Midbrain (tissue), 1 donor: Measurements from ENCODE around the gene FALEC.
A peak's percentile ranks its signal among the peaks of the same experiment; 100 is the strongest.

ENCODE experiments used
- DNase-seq: peaks from one replicate; lab custom pipeline; 2025; lab: John Stamatoyannopoulos, UW

The FALEC gene

DNA sequence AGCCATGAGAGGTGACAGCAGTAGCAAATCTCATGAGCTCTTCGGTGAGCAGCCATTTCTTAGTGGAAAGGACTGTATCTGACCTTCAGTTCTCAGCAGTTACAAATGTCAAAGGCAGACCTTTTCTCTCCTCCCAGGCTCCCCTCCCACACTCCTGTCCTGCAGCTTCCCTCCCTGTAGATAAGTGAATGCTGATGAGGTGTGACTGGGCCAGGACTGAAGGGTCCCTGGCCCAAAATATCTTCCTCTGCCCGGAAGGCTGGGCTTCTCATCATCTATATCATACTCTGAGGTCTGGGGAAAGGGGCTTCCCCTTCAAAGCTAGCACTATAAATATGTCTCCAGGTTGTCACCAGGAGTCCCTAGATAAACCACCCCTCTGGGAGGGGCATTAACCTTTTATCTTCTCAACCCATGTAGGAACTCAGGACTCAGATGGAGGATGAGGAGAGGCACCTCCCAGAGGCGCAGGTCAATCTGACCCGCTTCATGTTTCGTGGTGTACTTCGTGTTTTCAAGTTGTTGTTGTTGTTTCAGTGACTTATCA is 30.0 kb downstream of the FALEC start:
- no peak for DNase-seq

DNA sequence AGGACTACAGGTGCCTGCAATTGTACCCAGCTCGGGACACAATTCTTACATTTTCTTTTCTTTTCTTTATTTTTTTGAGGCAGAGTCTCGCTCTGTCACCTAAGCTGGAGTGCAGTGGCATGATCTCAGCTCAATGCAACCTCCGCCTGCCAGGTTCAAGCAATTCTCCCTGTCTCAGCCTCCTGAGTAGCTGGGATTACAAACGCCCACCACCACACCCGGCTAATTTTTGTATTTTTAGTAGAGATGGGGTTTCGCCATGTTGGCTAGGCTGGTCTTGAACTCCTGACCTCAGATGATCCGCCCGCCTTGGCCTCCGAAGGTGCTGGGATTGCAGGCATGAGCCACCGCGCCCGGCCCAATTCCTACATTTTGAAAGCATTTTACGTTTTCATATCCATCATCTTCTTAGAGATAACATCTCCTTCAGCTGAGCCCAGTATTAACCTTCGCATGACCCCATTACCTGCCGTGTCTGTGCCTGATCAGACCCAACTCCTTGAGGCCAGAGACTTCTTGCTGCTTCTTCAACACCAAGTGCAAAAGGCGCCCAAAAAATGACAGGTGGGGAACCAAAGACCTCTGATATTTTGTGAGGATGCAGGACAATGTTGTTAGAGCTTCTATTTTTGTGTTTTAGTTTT is 30.9 kb downstream of the FALEC start:
- no peak for DNase-seq

DNA sequence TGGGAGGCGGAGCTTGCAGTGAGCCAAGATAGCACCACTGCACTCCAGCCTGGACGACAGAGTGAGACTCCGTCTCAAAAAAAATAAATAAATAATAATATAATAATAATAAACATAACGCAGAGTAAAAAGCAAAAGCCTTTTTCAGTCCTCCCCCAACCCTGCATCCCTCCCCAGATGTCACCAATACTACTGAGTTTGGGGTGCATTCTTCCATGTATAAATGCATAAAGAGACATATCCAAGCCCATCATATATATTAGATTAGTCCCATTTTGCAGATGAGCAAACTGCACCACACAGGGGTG is 32.7 kb downstream of the FALEC start:
- DNase-seq: no peak

DNA sequence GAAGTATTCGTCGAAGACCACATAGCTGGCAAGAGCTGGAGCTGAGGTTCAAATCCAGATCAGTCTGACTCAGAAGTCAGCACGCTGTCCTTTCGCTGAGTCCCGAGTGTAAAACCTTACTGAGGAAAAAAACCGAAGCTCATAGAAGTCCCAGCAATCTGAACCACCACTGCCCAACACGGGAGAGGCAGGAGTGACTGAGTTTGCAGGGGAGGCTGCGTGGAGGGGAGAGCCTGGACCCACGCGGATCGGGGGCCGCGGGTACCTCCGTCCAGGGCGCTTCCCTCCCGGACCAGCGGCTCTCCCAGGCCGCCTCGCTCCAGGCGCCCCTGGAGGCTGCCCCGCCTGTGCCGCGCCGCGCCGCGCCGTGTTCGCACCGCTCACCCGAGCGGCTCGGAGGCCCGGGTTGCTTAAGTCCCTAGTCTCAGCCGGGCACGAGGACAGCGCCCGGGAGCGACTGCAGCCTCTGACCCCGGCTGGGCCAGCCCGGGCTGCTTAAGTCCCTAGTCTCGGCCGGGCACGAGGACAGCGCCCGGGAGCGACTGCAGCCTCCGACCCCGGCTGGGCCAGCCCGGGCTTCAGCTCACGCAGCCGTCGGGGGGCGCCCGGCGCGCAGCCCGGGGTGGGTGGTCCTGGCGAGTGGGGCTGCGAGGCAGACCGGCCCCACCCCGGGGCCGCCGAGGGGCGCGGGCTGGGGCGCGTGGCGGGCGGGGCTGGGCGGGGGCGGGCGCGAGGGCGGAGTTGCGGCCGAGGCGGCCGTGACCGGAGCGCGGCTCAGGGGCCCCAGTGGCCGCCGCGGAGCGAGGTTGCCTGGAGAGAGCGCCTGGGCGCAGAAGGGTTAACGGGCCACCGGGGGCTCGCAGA is 33.3 kb downstream of the FALEC start, which contains the start of gene ADAMTSL4:
TSS of gene ADAMTSL4 (plus strand) at position 777 of the 864 bp plus-strand sequence. CDS start 2,881 bp downstream, outside the sequence.
- DNase-seq: peak; percentile 21

DNA sequence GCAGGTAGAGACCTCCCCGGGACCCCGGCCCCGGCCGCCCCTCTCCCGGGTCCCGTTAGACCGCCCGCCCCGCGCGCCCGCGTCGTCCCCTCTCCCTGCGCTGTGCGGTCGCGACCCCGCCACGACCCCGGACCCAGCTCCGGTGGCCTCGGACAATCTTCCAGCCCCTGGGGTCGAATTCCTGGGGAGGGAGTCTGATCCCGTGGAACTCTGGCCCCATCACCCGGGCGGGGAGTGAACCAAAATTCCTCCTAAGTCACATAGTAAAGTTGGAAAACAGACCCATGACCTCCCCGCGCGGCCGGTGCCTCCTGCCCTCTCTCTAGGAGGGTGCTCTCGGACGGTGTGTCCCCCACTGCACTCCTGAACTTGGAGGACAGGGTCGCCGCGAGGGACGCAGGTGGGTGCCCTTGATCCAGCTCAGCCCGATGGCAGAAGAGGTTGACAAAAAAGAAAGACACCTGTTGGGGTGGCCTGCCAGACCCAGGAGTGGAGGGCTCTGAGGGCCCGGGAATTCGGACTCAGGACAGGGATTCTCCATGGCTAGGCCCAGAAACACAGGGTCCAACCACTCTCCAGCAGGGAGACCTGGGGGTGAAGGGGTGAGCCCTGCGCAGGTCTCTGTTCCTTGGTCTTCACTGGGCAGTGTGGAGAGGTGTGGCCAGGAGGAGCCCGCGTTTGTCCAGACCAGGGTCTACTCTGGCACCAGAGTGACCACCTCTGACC is 34.1 kb downstream of the FALEC start:
- DNase-seq: no peak

DNA sequence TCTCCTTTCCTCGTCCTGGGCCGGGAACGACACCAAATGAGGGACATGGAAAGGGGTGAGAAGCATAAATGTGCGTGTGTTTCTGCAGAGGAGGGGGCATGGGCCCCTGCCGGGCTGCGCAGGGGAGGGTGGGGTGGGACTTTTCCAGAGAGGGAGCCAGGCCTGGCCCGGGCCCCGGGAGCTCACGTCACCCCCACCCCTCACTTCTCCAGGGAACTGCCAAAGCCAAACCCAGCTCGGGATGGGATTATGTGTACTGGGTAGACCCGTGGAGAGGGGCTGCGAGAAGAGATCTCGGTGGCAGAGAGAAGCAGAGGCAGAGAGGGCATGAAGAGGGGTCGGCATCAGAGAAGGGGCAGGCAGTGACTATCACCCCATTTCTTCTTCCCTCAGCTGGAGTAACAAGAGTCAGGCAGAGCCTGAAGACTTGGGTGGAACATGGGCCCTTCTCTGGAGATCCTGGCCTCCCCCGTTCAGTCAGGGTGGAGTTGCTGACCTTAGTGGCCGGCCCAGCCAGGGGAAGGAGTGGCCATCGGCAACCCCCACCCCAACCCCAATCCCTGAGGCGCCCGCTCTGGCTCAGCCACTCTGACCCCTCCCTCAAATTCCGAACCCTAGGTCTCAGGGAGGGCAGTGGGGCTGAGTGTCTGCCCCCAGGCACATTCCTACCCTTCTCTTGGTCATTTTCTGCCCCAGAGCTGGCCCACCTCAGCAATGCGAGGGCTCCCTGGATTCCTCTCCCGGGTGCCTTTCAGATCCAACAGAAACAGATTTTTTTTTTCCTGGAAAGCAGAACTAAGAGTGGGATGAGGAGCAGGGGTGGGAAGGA is 34.9 kb downstream of the FALEC start:
- DNase-seq: no peak

DNA sequence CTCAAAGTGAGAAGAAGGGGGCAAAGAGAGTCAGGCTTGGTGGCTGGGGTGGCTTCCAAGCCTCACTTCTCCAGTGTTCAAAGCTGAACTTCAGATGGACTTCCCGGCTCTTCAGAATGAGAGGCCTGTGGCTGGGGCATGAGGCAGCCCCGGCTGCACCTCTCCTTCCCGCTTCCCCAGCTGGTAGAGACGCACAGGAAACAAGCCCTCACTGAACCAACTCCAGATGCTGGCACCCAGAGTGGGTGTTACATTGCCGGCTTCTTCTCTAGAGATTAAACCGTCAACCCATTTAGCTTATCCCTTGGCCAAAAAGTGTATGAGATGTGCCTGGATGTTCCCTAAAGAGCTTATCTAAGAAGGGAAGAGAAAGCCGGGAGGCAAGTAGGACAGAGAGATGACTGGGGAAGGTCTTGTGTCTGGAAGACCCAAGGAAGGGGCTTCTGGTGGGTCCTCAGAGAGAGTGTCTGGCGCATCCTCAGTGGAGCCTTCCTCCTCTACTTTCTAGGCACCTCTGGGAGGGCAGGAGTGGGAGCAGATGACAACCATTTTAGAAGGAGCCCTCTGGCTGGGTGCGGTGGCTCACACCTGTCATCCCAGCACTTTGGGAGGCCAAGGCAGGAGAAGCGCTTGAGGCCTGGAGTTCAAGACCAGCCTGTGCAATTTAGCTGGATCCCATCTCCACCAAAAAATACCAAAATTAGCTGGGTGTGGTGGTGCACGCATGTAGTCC is 35.7 kb downstream of the FALEC start:
- no peak for DNase-seq

DNA sequence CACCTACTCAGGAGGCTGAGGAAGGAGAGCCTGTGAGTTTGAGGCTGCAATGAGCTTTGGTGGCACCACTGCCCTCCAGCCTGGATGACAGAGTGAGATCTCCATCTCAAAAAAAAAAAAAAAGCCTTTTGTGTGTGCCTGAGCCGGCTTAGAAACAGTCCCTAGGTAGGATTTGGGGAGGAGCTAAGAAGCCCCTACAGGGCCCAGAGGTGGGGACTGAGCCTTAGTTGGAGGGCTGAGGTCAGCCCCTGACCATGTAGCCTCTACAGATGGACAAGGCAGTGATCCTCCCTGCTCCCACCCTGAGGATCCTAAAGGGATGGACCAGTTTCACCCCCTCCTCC is 36.2 kb downstream of the FALEC start:
- DNase-seq: no peak

DNA sequence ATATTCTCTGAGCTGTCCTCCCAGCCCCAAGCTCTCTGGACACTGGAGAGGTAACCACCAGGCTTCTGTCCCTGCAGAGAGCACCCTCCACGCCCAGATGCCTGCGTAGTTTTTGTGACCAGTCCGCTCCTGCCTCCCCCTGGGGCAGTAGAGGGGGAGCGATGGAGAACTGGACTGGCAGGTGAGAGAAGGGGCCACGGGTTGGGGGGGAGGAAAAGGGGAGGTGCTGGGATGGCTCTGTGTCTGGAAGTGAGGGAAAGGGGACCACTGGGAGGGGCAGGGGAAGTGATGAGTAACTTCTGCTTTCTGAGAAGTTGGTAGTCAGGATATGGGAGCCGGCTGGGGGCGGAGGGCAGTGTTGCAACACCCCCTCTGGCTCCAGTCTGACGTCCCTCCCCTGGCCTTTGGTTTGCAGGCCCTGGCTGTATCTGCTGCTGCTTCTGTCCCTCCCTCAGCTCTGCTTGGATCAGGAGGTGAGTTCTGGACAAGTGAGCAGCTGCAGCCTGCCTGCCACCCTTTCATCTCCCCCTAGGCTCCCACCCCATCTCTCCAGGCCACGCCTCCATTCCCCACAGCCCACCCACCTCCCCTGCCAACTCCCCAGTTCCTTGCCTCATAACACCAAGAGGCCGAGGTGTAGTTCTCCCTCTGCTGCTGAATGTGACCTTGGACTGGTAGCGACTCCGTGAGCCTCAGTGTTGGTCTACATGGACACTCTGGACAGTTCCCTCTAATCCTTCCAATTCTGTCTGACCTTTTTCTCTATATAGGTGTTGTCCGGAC is 36.8 kb downstream of the FALEC start:
- DNase-seq: peak; percentile 35

DNA sequence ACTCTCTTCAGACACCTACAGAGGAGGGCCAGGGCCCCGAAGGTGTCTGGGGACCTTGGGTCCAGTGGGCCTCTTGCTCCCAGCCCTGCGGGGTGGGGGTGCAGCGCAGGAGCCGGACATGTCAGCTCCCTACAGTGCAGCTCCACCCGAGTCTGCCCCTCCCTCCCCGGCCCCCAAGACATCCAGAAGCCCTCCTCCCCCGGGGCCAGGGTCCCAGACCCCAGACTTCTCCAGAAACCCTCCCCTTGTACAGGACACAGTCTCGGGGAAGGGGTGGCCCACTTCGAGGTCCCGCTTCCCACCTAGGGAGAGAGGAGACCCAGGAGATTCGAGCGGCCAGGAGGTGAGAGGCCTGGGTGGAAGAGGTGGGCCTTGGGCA is 37.3 kb downstream of the FALEC start:
- DNase-seq: no peak

DNA sequence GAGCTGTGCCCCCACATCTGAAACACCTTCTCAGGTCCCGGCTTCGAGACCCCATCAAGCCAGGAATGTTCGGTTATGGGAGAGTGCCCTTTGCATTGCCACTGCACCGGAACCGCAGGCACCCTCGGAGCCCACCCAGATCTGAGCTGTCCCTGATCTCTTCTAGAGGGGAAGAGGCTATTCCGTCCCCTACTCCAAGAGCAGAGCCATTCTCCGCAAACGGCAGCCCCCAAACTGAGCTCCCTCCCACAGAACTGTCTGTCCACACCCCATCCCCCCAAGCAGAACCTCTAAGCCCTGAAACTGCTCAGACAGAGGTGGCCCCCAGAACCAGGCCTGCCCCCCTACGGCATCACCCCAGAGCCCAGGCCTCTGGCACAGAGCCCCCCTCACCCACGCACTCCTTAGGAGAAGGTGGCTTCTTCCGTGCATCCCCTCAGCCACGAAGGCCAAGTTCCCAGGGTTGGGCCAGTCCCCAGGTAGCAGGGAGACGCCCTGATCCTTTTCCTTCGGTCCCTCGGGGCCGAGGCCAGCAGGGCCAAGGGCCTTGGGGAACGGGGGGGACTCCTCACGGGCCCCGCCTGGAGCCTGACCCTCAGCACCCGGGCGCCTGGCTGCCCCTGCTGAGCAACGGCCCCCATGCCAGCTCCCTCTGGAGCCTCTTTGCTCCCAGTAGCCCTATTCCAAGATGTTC is 38.0 kb downstream of the FALEC start:
- DNase-seq: no peak

DNA sequence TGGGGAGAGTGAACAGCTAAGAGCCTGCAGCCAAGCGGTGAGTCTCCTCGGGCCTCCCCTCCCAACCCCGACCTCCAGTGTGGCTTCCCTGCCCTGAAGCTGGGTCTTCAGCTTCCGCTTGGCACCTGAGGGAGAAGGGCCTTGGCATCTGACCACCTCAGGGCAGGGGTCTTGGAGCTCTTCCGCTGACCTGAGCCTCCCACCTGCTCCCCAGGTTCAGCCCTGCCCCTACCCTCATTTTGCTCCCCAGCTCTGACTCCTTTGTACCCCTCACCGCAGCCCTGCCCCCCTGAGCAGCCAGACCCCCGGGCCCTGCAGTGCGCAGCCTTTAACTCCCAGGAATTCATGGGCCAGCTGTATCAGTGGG is 38.5 kb downstream of the FALEC start:
- DNase-seq: no peak

DNA sequence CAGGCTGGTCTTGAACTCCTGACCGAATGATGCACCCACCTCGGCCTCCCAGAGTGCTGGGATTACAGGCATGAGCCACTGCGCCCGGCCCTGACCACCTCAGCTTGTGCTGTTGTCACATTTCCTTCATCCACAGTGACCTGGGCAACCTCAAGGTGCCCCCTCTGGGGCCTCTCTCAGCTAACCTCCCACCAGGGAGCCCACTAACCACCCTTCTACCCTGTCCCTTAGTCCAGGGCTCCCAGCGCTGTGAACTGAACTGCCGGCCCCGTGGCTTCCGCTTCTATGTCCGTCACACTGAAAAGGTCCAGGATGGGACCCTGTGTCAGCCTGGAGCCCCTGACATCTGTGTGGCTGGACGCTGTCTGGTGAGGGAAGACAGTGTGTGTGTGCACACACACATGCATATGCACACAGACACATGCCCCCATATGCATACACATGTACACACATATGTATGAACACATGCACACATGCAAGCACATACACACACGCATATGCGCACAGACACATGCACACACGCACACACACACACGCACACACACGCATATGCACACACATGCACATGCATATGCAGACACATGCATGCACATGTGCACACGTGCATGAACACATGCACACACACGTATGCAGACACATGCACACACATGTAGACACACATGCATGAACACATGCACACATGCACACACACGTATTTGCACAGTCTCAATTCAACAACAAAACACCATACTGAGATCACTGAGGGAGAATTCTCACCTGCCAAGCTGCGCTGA is 39.8 kb downstream of the FALEC start:
- no peak for DNase-seq

DNA sequence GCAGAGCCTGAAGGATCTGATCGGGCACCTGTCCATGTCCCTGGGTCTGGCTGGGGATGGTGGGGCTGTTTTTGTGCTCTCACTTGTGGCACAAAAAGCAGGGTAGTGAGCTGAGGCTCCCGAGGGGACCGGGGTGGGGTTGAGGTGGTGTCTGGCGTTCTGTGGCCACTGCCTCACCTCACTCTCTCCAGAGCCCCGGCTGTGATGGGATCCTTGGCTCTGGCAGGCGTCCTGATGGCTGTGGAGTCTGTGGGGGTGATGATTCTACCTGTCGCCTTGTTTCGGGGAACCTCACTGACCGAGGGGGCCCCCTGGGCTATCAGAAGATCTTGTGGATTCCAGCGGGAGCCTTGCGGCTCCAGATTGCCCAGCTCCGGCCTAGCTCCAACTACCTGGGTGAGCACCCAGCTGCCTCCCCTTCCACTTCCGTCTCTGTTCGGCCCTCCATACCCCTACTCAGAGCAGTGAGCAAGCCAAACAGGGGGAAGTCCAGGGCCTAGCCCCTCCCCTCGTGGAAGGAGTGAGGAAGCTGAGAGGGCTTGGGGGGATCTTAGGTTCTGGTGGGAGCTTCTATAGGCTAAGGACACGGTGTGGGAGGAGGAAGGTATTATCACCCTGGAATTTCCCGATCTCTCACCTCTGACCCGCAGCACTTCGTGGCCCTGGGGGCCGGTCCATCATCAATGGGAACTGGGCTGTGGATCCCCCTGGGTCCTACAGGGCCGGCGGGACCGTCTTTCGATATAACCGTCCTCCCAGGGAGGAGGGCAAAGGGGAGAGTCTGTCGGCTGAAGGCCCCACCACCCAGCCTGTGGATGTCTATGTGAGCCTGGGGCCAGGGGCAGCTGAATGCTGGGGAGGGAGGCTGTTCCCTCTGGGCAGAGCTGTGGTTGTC is 40.7 kb downstream of the FALEC start:
- no peak for DNase-seq

DNA sequence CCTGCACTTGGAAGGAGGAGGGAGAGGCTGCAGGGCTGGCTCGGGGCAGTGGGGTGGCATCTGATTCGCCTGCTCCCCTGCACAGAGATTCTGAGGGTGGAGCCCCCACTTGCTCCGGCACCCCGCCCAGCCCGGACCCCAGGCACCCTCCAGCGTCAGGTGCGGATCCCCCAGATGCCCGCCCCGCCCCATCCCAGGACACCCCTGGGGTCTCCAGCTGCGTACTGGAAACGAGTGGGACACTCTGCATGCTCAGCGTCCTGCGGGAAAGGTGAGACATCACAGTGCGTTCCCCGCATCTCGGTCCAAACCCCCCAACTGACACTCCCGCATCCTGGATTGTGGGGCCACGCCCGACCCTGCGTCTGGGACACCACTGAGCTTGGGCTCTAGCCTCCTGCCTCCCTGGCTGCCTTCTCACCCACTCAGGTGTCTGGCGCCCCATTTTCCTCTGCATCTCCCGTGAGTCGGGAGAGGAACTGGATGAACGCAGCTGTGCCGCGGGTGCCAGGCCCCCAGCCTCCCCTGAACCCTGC is 41.6 kb downstream of the FALEC start:
- no peak for DNase-seq

DNA sequence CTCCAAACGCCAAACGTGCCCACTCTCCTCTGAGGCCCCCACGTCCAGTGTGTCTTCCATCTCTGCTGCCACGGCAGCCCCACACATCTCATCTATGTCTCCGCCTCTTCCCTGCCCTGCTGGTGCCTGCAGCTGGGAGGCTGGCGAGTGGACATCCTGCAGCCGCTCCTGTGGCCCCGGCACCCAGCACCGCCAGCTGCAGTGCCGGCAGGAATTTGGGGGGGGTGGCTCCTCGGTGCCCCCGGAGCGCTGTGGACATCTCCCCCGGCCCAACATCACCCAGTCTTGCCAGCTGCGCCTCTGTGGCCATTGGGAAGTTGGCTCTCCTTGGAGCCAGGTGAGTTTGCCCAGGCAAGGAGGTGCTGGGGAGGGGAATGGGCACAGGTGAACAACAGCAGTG is 42.3 kb downstream of the FALEC start:
- no peak for DNase-seq

DNA sequence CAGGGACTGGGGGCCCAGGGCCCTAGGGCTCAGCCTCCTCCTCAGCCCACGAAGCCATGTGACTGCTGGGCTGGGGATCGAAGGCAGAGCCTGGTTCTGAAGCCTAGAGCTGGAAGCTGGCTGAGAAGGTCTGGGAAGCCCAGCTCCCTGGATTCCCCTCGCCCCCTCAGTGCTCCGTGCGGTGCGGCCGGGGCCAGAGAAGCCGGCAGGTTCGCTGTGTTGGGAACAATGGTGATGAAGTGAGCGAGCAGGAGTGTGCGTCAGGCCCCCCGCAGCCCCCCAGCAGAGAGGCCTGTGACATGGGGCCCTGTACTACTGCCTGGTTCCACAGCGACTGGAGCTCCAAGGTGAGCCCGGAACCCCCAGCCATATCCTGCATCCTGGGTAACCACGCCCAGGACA is 42.8 kb downstream of the FALEC start:
- DNase-seq: no peak
